ENCODE measurements around the gene OR4A15.

The OR4A15 gene

DNA sequence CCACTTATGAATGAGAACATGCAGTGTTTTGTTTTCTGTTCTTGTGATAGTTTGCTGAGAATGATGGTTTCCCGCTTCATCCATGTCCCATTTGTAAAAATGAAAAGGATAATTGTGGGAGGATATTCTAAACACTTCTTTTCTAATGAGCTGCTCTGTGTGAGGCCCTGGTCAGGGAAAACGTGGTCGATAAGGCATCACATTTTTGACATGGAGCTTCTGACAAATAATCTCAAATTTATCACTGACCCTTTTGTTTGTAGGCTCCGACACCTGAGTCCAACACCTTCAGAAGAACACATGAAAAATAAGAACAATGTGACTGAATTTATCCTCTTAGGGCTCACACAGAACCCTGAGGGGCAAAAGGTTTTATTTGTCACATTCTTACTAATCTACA is at the start of gene OR4A15:
Gene OR4A15 (plus strand): TSS at position 301 of the 400 bp plus-strand sequence. CDS start 0 bp downstream, at position 301.
- DNase-seq (ENCODE audit: low spot score): no peak

DNA sequence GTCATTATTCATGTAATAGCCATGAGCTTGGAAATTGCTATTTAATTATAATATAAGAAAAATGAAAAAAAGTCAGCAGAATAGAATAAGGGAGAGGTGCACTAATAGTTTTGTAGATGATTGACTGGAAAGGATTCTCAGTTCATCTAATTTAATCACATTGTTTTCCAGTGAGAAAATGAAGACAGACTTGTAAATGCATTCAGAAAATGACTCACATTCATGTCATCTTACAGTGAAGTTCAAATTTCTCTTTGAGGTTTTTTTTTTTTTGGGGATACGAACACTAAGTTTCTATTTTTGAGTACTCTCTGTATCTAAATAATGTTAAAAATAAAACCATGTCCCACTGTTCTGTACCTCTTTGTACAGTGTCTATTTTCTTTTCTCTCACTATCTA is 43.3 kb upstream of the OR4A15 start:
- no peak for DNase-seq (ENCODE audit: low spot score)

DNA sequence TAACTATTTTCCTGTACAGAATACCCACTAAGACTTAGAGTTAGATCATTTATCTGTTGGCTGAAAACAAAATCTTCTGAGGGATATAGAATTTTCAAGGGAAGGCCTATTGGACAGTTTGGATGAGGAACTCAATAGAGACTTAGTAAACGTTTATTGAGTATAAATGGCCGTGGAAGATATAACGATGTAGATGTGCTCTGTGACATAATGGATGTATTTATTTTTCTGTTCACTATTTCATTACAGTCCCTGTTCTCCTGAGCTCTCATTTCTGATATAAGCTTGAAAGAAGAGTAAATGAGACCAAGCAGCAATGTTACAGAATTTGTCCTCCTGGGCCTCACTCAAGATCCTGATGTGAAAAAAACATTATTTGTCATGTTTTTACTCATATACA is 24.9 kb upstream of the OR4A15 start, which contains the start of gene OR4A16:
Gene OR4A16 (plus strand): TSS at position 301 of the 400 bp plus-strand sequence. CDS start 0 bp downstream, at position 301.
- no peak for DNase-seq (ENCODE audit: low spot score)

DNA sequence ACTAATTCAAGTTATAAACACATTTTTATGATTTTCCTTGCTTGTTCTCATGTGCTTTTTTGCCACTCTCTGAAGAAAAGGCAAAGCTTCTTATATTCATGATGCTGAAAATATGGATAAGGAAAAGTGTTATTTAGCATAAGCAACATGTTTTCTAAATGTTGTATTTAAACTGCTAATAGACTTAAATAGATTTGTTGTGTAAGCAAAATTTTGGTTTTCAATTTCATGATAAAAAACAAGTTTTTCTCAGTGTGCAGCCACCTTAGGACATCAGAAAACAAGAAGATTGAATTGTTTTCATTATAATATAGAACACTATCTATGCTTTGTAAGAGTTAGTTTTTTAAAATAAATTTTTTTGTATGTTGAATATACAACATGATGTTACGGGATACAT is 22.5 kb upstream of the OR4A15 start:
- DNase-seq (ENCODE audit: low spot score): no peak

DNA sequence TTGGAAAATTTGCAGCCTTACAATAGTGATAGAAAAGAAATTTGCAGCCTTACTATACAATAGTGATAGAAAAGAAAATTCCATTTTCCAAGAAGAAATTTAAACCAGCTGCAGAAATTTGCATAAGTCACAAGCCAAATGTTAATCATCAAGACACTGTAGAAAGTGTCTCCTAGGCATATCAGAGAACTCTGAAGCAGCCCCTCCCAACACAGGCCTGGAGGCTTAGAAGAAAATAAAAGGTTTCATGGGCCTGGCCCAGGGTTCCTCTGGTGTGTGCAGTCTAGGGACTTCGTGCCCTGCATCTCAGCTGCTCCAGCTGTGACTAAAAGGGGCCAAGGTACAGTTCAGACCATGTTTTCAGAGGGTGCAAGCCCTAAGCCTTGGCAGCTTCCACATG is 18.7 kb upstream of the OR4A15 start:
- DNase-seq (ENCODE audit: low spot score): no peak

DNA sequence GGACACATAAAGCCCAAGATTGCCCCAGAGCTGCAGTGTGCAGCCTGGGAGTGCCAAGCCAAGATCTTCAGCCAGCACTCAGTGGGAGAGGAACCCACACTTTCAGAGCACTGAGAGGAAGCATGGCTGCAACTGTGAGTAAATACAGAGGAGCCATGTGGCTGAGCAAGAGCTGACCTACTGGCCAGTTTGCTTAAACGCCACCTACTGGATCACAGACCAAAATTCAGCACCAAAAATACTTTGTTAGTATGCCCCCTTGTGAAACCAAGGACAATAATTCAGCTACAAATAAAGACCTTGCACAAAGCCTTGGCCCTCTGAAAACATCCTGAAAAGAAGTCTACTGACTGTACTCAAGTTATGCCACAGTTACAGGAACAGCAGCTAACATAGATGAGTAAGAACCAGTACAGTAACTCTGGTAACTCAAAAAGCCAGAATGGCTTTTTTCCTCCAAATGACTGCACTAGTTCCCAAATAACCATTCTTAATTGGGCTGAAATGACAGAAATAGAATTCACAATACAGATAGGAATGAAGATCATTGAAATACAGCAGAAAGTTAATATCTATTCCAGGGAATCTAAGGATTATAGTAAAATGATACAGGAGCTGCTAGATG is 10.1 kb upstream of the OR4A15 start:
- DNase-seq (ENCODE audit: low spot score): no peak

DNA sequence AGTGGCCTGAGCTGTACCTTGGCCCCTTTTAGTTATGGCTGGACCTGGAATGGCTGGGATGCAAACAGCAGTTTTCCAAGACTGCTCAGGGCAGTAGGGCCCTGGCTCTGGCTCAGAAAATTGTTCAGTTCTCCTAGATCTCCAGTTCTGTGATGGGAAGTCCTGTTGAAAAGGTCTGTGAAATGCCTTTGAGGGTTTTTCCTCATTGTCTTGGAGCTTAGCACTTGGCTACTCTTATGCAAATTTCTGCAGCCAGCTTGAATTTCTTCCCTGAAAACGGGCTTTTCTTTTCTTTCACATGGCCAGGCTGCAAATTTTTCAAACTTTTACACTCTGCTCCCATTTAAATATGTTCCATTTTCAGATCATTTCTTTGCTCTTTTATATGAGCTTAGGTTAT is 33.2 kb downstream of the OR4A15 start:
- no peak for DNase-seq (ENCODE audit: low spot score)

All from CD4-positive, alpha-beta T cell treated with Interleukin-15 for 4 hours (primary cell).